ENCODE measurements around the gene C1orf35. TPM values are rescaled to one million over a fixed set of nuclear protein-coding genes. Genes with fewer than 3 reads are reported as not detected.

C1orf35 gene
- total RNA-seq, 2 experiments from 2014 or later = 24.7 to 25.6 TPM

GRCh38 chr1:228099331-228099732 is 3.8 kb downstream of the C1orf35 start:
- no peak for DNase-seq
- ATAC-seq = no peak
- peaks cover 23% of the 10 kb centered on the region for H3K4me1 Mint-ChIP-seq (ENCODE audit: low read depth)
- CTCF ChIA-PET = no interaction called here
- POLR2A ChIA-PET = interaction anchor here (1.4 to 3.3 kb wide), 2 partner anchors 16 to 58 kb away, joined by 3 to 25 read pairs; partner anchors contain the start of gene ARF1
- H3K27me3 Mint-ChIP-seq (ENCODE audit: low read depth) = no peaks in the 10 kb centered on the region
- H3K27ac Mint-ChIP-seq = no peak overlapping the region
- peaks cover 62% of the 10 kb centered on the region for H3K36me3 Mint-ChIP-seq (ENCODE audit: low read depth)
- H3K4me3 Mint-ChIP-seq = no peak overlapping the region
- H3K9me3 Mint-ChIP-seq (ENCODE audit: insufficient read depth) = peaks cover 9% of the 10 kb centered on the region

- no peak for DNase-seq
- POLR2A ChIA-PET = interaction anchor here (0.9 kb wide), 1 partner anchor 16 kb away, joined by 3 read pairs; no protein-coding TSS in a partner anchor
These were observed 4.7 kb downstream of the C1orf35 start for GRCh38 chr1:228098323-228098931.

GRCh38 chr1:228097333-228098081 is 5.6 kb downstream of the C1orf35 start:
- Mint-ChIP-seq H3K27ac (no peak overlapping the region), H3K4me3 (no peak overlapping the region), H3K27me3 (ENCODE audit: low read depth) (no peaks in the 10 kb centered on the region), H3K36me3 (ENCODE audit: low read depth) (peaks cover 77% of the 10 kb centered on the region), H3K9me3 (ENCODE audit: insufficient read depth) (peaks cover 16% of the 10 kb centered on the region), H3K4me1 (ENCODE audit: low read depth) (peaks cover 13% of the 10 kb centered on the region)
- POLR2A ChIA-PET = interaction anchor here (0.6 to 0.7 kb wide), 2 partner anchors 14 to 15 kb away, joined by 3 to 4 read pairs; partner anchors contain the start of gene ARF1
- ATAC-seq (no peak), DNase-seq (no peak)
- CTCF ChIA-PET = no interaction called here

More at GRCh38 chr1:228098323-228098931, 4.7 kb downstream of the C1orf35 start:
- CTCF ChIA-PET = no interaction called here
- H3K27ac Mint-ChIP-seq = no peak overlapping the region
- H3K27me3 Mint-ChIP-seq (ENCODE audit: low read depth) = no peaks in the 10 kb centered on the region
- peaks cover 13% of the 10 kb centered on the region for H3K9me3 Mint-ChIP-seq (ENCODE audit: insufficient read depth)
- no peak overlapping the region for H3K4me3 Mint-ChIP-seq
- ATAC-seq = no peak
- peaks cover 14% of the 10 kb centered on the region for H3K4me1 Mint-ChIP-seq (ENCODE audit: low read depth)
- peaks cover 68% of the 10 kb centered on the region for H3K36me3 Mint-ChIP-seq (ENCODE audit: low read depth)

GRCh38 chr1:228096416-228097332 is 6.5 kb downstream of the C1orf35 start:
- Mint-ChIP-seq H3K4me3 (no peak overlapping the region), H3K9me3 (ENCODE audit: insufficient read depth) (peaks cover 21% of the 10 kb centered on the region), H3K27ac (no peak overlapping the region), H3K36me3 (ENCODE audit: low read depth) (peaks cover 86% of the 10 kb centered on the region), H3K27me3 (ENCODE audit: low read depth) (no peaks in the 10 kb centered on the region), H3K4me1 (ENCODE audit: low read depth) (peaks cover 19% of the 10 kb centered on the region)
- ChIA-PET POLR2A (interaction anchor here (0.6 kb wide), 1 partner anchor 13 kb away, joined by 3 read pairs; no protein-coding TSS in a partner anchor), CTCF (no interaction called here)
- no peak for DNase-seq
- ATAC-seq = no peak

GRCh38 chr1:228095938-228096337 is 7.2 kb downstream of the C1orf35 start:
- no peaks in the 10 kb centered on the region for H3K27me3 Mint-ChIP-seq (ENCODE audit: low read depth)
- no peak for DNase-seq
- H3K9me3 Mint-ChIP-seq (ENCODE audit: insufficient read depth) = peaks cover 22% of the 10 kb centered on the region
- ChIA-PET POLR2A (no interaction called here), CTCF (interaction anchor here (1.1 kb wide), 1 partner anchor 72 kb away, joined by 3 read pairs; no protein-coding TSS in a partner anchor)
- H3K4me3 Mint-ChIP-seq = no peak overlapping the region
- no peak for ATAC-seq
- H3K36me3 Mint-ChIP-seq (ENCODE audit: low read depth) = peaks cover 87% of the 10 kb centered on the region
- H3K27ac Mint-ChIP-seq = no peak overlapping the region
- peaks cover 20% of the 10 kb centered on the region for H3K4me1 Mint-ChIP-seq (ENCODE audit: low read depth)

GRCh38 chr1:228095161-228095560 is 8.0 kb downstream of the C1orf35 start:
- Mint-ChIP-seq H3K4me1 (ENCODE audit: low read depth) (peaks cover 26% of the 10 kb centered on the region), H3K27me3 (ENCODE audit: low read depth) (no peaks in the 10 kb centered on the region), H3K4me3 (no peak overlapping the region), H3K36me3 (ENCODE audit: low read depth) (peaks cover 90% of the 10 kb centered on the region), H3K9me3 (ENCODE audit: insufficient read depth) (peaks cover 22% of the 10 kb centered on the region), H3K27ac (no peak overlapping the region)
- DNase-seq (no peak), ATAC-seq (no peak)
- ChIA-PET CTCF (interaction anchor here (1.1 kb wide), 1 partner anchor 73 kb away, joined by 3 read pairs; no protein-coding TSS in a partner anchor), POLR2A (interaction anchor here (1.2 kb wide), 1 partner anchor 8 kb away, joined by 3 read pairs; no protein-coding TSS in a partner anchor)

- H3K27me3 Mint-ChIP-seq (ENCODE audit: low read depth) = no peaks in the 10 kb centered on the region
- DNase-seq (no peak), ATAC-seq (no peak)
- H3K27ac Mint-ChIP-seq = no peak overlapping the region
- ChIA-PET CTCF (interaction anchor here (1.1 kb wide), 1 partner anchor 74 kb away, joined by 3 read pairs; no protein-coding TSS in a partner anchor), POLR2A (interaction anchor here (1.2 kb wide), 1 partner anchor 8 kb away, joined by 3 read pairs; no protein-coding TSS in a partner anchor)
- H3K4me3 Mint-ChIP-seq = no peak overlapping the region
- peaks cover 22% of the 10 kb centered on the region for H3K9me3 Mint-ChIP-seq (ENCODE audit: insufficient read depth)
- H3K4me1 Mint-ChIP-seq (ENCODE audit: low read depth) = peaks cover 33% of the 10 kb centered on the region
- H3K36me3 Mint-ChIP-seq (ENCODE audit: low read depth) = peaks cover 89% of the 10 kb centered on the region
These were observed 8.6 kb downstream of the C1orf35 start for GRCh38 chr1:228094432-228095016.

GRCh38 chr1:228093050-228093906 is 9.8 kb downstream of the C1orf35 start:
- Mint-ChIP-seq H3K4me1 (ENCODE audit: low read depth) (peaks cover 45% of the 10 kb centered on the region), H3K9me3 (ENCODE audit: insufficient read depth) (peaks cover 22% of the 10 kb centered on the region), H3K4me3 (no peak overlapping the region), H3K27ac (no peak overlapping the region), H3K36me3 (ENCODE audit: low read depth) (peaks cover 91% of the 10 kb centered on the region), H3K27me3 (ENCODE audit: low read depth) (no peaks in the 10 kb centered on the region)
- DNase-seq (no peak), ATAC-seq (no peak)
- ChIA-PET CTCF (no interaction called here), POLR2A (interaction anchor here (2.6 kb wide), 1 partner anchor 11 kb away, joined by 15 read pairs; the partner anchor contains the start of gene ARF1)

GRCh38 chr1:228092342-228093049 is 10.6 kb downstream of the C1orf35 start:
- H3K36me3 Mint-ChIP-seq (ENCODE audit: low read depth) = peaks cover 93% of the 10 kb centered on the region
- no peaks in the 10 kb centered on the region for H3K27me3 Mint-ChIP-seq (ENCODE audit: low read depth)
- CTCF ChIA-PET = interaction anchor here (0.9 to 1.8 kb wide), 3 partner anchors 9 to 93 kb away, joined by 3 to 5 read pairs (median 3); no protein-coding TSS in a partner anchor
- no peak overlapping the region for H3K27ac Mint-ChIP-seq
- peaks cover 22% of the 10 kb centered on the region for H3K9me3 Mint-ChIP-seq (ENCODE audit: insufficient read depth)
- no peak overlapping the region for H3K4me3 Mint-ChIP-seq
- no peak for DNase-seq
- ATAC-seq = no peak
- POLR2A ChIA-PET = interaction anchor here (0.8 to 2.6 kb wide), 2 partner anchors 10 to 700 kb away, joined by 3 to 15 read pairs; partner anchors contain the start of gene ARF1
- peaks cover 53% of the 10 kb centered on the region for H3K4me1 Mint-ChIP-seq (ENCODE audit: low read depth)

- peaks cover 90% of the 10 kb centered on the region for H3K36me3 Mint-ChIP-seq (ENCODE audit: low read depth)
- ChIA-PET POLR2A (interaction anchor here (2.6 kb wide), 1 partner anchor 9 kb away, joined by 15 read pairs; the partner anchor contains the start of gene ARF1), CTCF (interaction anchor here (1.2 to 1.8 kb wide), 3 partner anchors 9 to 91 kb away, joined by 3 to 5 read pairs (median 5); partner anchors contain the start of gene ARF1)
- no peak overlapping the region for H3K4me3 Mint-ChIP-seq
- no peak for ATAC-seq
- H3K9me3 Mint-ChIP-seq (ENCODE audit: insufficient read depth) = peaks cover 22% of the 10 kb centered on the region
- peaks cover 64% of the 10 kb centered on the region for H3K4me1 Mint-ChIP-seq (ENCODE audit: low read depth)
- peak overlapping the region; percentile 20 for H3K27ac Mint-ChIP-seq
- no peaks in the 10 kb centered on the region for H3K27me3 Mint-ChIP-seq (ENCODE audit: low read depth)
- DNase-seq = no peak
These were observed 12.0 kb downstream of the C1orf35 start for GRCh38 chr1:228091084-228091483.
